Measurements from ENCODE around the gene SSTR4.

The SSTR4 gene

DNA sequence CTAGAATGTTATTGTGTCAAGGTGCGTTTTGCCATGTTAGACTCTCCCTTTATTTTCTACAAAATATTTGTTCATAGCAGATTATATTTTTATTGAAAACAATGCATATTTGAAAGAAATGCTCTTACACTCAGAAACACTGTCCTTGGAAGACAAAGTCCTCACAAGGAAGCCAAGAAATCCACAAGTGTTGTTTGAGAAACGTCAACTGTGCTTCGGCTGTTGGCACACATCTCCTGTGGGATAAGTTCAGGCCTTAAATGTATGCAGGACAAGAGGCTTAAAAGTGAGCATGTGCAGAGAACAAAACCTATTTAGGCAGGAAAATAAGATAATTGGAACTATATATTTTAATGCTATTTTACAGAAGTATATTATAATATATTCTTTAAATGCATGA is 23.9 kb downstream of the SSTR4 start:
- FAIRE-seq = no peak
- no peak for DNase-seq (ENCODE audit: insufficient read length, low spot score)
- TF ChIP-seq, protein P1, sequence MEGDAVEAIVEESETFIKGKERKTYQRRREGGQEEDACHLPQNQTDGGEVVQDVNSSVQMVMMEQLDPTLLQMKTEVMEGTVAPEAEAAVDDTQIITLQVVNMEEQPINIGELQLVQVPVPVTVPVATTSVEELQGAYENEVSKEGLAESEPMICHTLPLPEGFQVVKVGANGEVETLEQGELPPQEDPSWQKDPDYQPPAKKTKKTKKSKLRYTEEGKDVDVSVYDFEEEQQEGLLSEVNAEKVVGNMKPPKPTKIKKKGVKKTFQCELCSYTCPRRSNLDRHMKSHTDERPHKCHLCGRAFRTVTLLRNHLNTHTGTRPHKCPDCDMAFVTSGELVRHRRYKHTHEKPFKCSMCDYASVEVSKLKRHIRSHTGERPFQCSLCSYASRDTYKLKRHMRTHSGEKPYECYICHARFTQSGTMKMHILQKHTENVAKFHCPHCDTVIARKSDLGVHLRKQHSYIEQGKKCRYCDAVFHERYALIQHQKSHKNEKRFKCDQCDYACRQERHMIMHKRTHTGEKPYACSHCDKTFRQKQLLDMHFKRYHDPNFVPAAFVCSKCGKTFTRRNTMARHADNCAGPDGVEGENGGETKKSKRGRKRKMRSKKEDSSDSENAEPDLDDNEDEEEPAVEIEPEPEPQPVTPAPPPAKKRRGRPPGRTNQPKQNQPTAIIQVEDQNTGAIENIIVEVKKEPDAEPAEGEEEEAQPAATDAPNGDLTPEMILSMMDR (IDR thresholded peaks at IDR 0.05; ENCODE audit: insufficient read depth, missing control alignments) = no peak

DNA sequence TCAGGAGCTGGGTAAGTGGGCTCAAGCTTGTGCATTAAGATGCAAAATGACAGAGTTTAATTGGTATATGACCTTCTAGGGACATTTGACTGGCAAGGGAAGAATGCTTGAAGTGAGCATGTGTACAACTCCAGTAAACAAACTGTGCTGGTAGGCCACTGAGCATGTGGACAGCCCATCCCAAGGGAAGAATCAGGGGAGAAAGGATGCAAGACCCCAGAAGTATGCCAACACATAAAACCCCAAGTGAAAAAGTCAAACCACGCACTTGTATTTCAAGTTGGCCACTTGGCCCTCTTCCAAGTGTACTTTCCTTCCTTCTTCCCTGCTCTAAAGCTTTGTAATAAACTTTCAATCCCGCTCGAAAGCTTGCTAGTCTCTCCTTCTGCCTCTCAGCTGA is 24.7 kb downstream of the SSTR4 start:
- DNase-seq (ENCODE audit: insufficient read length, low spot score) = no peak
- no peak for FAIRE-seq
- TF ChIP-seq, protein P1 (IDR thresholded peaks at IDR 0.05; ENCODE audit: insufficient read depth, missing control alignments) = no peak

DNA sequence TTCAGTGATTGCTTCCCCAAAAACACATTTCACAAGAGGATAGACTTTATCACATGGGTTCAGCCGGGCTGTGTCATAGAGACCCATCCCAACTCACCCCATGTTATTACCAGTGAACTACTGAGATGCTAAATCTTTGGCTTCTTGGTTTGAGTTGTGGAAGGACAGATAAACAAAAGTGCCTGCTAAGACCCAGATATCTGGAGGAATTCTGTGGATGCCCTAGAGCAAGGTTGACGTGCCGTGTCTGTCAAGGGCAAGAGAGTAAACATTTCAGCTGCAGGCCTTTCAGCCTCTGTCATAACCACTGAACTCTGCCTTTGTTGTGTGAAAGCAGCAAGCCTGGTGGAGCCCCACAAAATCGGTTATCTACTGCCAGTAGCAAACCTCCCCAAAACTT is 25.5 kb downstream of the SSTR4 start:
- TF ChIP-seq, protein P1 (IDR thresholded peaks at IDR 0.05; ENCODE audit: insufficient read depth, missing control alignments) = no peak
- FAIRE-seq (no peak), DNase-seq (ENCODE audit: insufficient read length, low spot score) (no peak)

DNA sequence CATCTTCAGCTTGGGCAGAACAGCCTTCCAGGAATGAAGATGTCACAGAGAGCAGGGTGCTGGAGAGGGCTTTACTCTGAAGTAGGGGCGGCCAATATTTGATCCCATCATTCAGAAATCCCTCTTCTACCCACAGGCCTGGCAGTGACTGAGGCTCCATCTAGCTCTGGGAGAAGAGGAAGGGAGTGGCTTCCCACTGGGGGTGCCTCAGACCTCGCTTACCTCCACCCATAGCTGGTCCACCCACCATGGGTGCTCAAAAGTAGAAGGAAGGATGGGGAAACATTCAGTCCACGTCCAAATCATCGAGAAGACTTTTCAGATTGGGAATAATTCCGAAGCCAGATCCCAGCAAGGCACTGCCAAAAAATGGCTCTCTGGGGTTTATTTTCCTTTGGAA is 26.1 kb downstream of the SSTR4 start:
- FAIRE-seq = no peak
- no peak for DNase-seq (ENCODE audit: insufficient read length, low spot score)
- TF ChIP-seq, protein P1 (IDR thresholded peaks at IDR 0.05; ENCODE audit: insufficient read depth, missing control alignments) = no peak

DNA sequence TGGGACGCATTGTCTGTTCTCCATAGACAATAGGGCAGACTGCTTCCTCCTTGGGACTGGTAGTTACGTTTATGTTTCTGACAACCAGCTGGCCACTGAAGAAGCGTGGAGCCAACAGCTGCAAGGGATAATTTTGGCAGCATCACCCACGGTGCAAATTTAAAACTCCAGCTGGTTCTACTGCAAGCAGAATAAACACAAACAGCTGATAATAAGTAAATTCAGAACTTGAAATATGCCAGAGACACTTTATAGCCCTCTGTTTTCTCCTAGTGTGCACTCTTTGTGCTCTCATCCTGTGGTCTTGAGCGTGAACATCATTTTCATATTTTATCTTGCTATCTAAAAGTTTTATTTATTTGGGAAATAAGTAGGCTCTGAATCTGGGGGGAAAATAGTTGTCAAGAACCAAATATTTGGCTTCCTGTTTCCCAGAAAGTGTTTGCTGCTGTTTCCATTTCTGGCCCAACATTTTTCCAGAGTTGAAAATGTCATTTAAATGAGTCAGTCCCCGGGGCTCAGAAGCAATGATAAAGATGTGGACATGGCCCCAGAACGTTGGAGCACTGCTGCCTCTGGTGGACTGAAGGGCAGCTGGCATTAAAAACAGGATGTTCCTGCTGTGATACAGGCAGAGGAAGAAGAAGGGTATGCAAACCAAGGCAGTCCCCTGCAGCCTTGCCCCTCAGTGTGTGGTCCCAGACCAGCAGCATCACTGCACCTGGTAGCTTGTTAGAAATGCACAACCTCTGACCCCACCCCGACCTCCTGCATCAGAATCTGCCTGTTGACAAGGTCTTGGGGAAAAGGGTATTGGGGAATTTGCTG is 26.8 kb downstream of the SSTR4 start:
- no peak for FAIRE-seq
- TF ChIP-seq, protein P1 (IDR thresholded peaks at IDR 0.05; ENCODE audit: insufficient read depth, missing control alignments) = no peak
- no peak for DNase-seq (ENCODE audit: insufficient read length, low spot score)

DNA sequence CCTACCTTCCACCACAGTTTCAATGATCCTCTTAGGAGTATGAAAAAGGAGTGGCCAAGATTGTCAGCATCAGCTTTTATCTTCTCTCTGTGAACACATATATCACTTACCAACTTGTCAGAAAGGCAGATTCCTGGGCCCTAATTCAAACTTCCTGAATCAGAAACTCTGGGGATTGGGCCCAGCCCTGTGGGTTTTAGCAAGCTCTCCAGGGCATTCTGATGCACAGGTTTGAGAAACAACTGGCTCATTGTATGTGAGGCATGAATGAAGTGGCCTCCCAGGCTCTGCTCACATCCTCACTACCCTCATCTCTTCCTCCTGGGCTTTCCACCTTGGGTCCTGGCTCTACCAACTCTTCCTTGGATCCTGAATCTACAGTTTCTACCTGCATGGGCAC is 27.5 kb downstream of the SSTR4 start:
- DNase-seq (ENCODE audit: insufficient read length, low spot score) (no peak), FAIRE-seq (no peak)
- TF ChIP-seq, protein P1 (IDR thresholded peaks at IDR 0.05; ENCODE audit: insufficient read depth, missing control alignments) = no peak

DNA sequence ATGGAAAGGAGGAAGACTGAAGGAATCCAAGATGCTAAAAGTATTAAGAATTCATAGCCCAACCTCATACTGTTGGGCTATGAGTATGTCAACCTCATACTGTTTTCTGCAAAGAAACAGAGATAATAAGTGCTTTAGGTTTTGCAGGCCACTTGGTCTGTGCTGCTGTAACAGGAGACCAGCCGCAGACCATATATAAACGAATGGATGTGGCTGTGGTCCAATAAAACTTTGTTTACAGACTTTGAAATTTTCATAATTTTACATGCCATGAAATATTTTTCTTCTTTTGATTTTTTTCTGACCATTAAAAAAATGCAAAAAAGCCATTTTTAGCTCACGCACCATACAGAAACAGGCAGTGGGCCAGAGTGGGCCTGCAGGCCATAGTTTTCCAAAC is 28.1 kb downstream of the SSTR4 start:
- no peak for FAIRE-seq
- TF ChIP-seq, protein P1 (IDR thresholded peaks at IDR 0.05; ENCODE audit: insufficient read depth, missing control alignments) = no peak
- DNase-seq (ENCODE audit: insufficient read length, low spot score) = no peak
